A673 (cell line): ENCODE data around the gene IGFBP5. TPM values are rescaled to one million over a fixed set of nuclear protein-coding genes. Genes with fewer than 3 reads are reported as not detected.
A peak's percentile ranks its signal among the peaks of the same experiment; 100 is the strongest.

Source experiments
- BruUV-seq: library from RNA; stranded (reverse); fragments of 400-500 nt; replicated peaks from 2 replicates; lab custom pipeline; 2021; lab: Mats Ljungman, UMichigan
- CTCF ChIA-PET: fragments of 300-600 bp; sonication (Branson Sonifier 250); formaldehyde crosslinking; loops from one replicate; lab custom pipeline; 2022; ENCODE audit warnings: antibody characterized with exemption; lab: Charles Lee
- POLR2A ChIA-PET: fragments of 300-600 bp; sonication (Branson Sonifier 250); formaldehyde crosslinking; loops from one replicate; lab custom pipeline; 2022; ENCODE audit warnings: antibody characterized with exemption; ENCODE audit not compliant: low non-redundant PET; lab: Charles Lee
- DNase-seq: peaks from one replicate; pipeline ENCODE4 v3.0.0-alpha.2; 2015; ENCODE audit warnings: low spot score
- H3K27ac ChIP-seq: fragments of 200-600 bp; sonication (generic); 2 replicates; pipeline ENCODE4 v1.5.1; 2016; ENCODE audit warnings: mixed run types, low read depth, mild to moderate bottlenecking, mixed read lengths, antibody characterized with exemption, low read length; ENCODE audit not compliant: poor library complexity, severe bottlenecking
- H3K27me3 ChIP-seq: fragments of 200-600 bp; sonication (generic); replicated peaks from 2 replicates; pipeline ENCODE4 v1.6.1; 2017; ENCODE audit warnings: mixed run types, low read depth, mild to moderate bottlenecking, mixed read lengths, antibody characterized with exemption, low read length; ENCODE audit not compliant: insufficient read depth, poor library complexity
- H3K36me3 ChIP-seq: fragments of 200-600 bp; sonication (generic); 2 replicates; pipeline ENCODE4 v1.6.1; 2016; ENCODE audit warnings: mixed run types, mild to moderate bottlenecking, mixed read lengths, antibody characterized with exemption, low read length; ENCODE audit not compliant: insufficient read depth, poor library complexity, severe bottlenecking
- H3K4me1 ChIP-seq: fragments of 200-600 bp; sonication (generic); 2 replicates; pipeline ENCODE4 v1.6.1; 2017; ENCODE audit warnings: mixed run types, mild to moderate bottlenecking, mixed read lengths, antibody characterized with exemption, low read length; ENCODE audit not compliant: insufficient read depth, poor library complexity, severe bottlenecking
- H3K4me3 ChIP-seq: fragments of 200-600 bp; sonication (generic); 2 replicates; pipeline ENCODE4 v1.5.1; 2016; ENCODE audit warnings: low read depth, mixed run types, mild to moderate bottlenecking, mixed read lengths, low read length; ENCODE audit not compliant: poor library complexity, severe bottlenecking
- H3K9me3 ChIP-seq: fragments of 200-600 bp; sonication (generic); 2 replicates; pipeline ENCODE4 v1.6.1; 2016; ENCODE audit warnings: mixed run types, low read depth, mild to moderate bottlenecking, mixed read lengths, antibody characterized with exemption, low read length; ENCODE audit not compliant: poor library complexity, severe bottlenecking
- CTCF ChIP-seq: fragments of 300-800, 200-600 bp; sonication (generic); conservative IDR thresholded peaks from 2 replicates; pipeline ENCODE4 v1.5.1; 2017; ENCODE audit warnings: low read depth, mild to moderate bottlenecking, antibody characterized with exemption, low read length, moderate library complexity, mixed read lengths
- EZH2 ChIP-seq: fragments of 200-600 bp; sonication (generic); IDR thresholded peaks from 2 replicates; pipeline ENCODE4 v1.6.1; 2017; ENCODE audit warnings: borderline replicate concordance, low read depth, mild to moderate bottlenecking, mixed read lengths, antibody characterized with exemption, low read length; ENCODE audit not compliant: poor library complexity, severe bottlenecking
- intact Hi-C: fragments of 100-400 bp; cut with micrococcal nuclease; formaldehyde crosslinking; loops from one replicate; pipeline ENCODE4 v1.10.0; 2022; ENCODE audit not compliant: unreplicated experiment
- total RNA-seq: library from RNA; stranded (reverse); gene quantifications from 2 replicates; pipeline ENCODE4 v1.2.3, GENCODE V29; 2021

IGFBP5 gene
- total RNA-seq, 1 experiment from 2014 or later, result 5.4 TPM

GRCh38 chr2:216690853-216691741 is 4.3 kb downstream of the IGFBP5 start:
- POLR2A ChIA-PET, result no interaction called here
- H3K4me3 ChIP-seq, result peak overlapping the region; percentile 62
- intact Hi-C loops, result loop anchor here (5.0 to 10.0 kb wide), 2 partner anchors 274 to 636 kb away; no protein-coding TSS in a partner anchor
- TF ChIP-seq EZH2 (no peak), CTCF (no peak)
- H3K4me1 ChIP-seq, result peaks cover 35% of the 10 kb centered on the region
- H3K36me3 ChIP-seq, result no peaks in the 10 kb centered on the region
- no peaks in the 10 kb centered on the region for H3K9me3 ChIP-seq
- peak; percentile 85 for DNase-seq
- CTCF ChIA-PET, result no interaction called here
- H3K27ac ChIP-seq, result no peak overlapping the region
- no TSS peak for BruUV-seq
- no peaks in the 10 kb centered on the region for H3K27me3 ChIP-seq

GRCh38 chr2:216690456-216690852 is 4.9 kb downstream of the IGFBP5 start:
- no TSS peak for BruUV-seq
- H3K27me3 ChIP-seq, result no peaks in the 10 kb centered on the region
- no peaks in the 10 kb centered on the region for H3K36me3 ChIP-seq
- CTCF ChIA-PET, result no interaction called here
- H3K4me3 ChIP-seq, result no peak overlapping the region
- DNase-seq, result no peak
- no peak overlapping the region for H3K27ac ChIP-seq
- peaks cover 29% of the 10 kb centered on the region for H3K4me1 ChIP-seq
- no peaks in the 10 kb centered on the region for H3K9me3 ChIP-seq
- POLR2A ChIA-PET, result no interaction called here
- no peak for TF ChIP-seq EZH2
- intact Hi-C loops, result loop anchor here (5.0 to 10.0 kb wide), 2 partner anchors 274 to 637 kb away; no protein-coding TSS in a partner anchor

- intact Hi-C loops, result no loop called here
- no TSS peak for BruUV-seq
- no peak for DNase-seq
- TF ChIP-seq EZH2 (no peak), CTCF (no peak)
- peaks cover 19% of the 10 kb centered on the region for H3K4me1 ChIP-seq
- no peak overlapping the region for H3K4me3 ChIP-seq
- POLR2A ChIA-PET, result interaction anchor here (0.6 kb wide), 1 partner anchor 198 kb away, joined by 15 read pairs; no protein-coding TSS in a partner anchor
- no peaks in the 10 kb centered on the region for H3K36me3 ChIP-seq
- H3K9me3 ChIP-seq, result no peaks in the 10 kb centered on the region
- no peak overlapping the region for H3K27ac ChIP-seq
- CTCF ChIA-PET, result no interaction called here
- H3K27me3 ChIP-seq, result no peaks in the 10 kb centered on the region
Observed at GRCh38 chr2:216689397-216689796, 6.0 kb downstream of the IGFBP5 start.
